NB4 (cell line): Measurements from ENCODE around the gene TBL1XR1.

Source experiments
- POLR2A ChIP-seq: IDR thresholded peaks from 2 replicates; pipeline ENCODE4 v1.6.1; 2011; ENCODE audit warnings: mild to moderate bottlenecking; ENCODE audit not compliant: insufficient read length; ENCODE audit errors: extremely low read depth
- TF ChIP-seq, protein P1 (sequence below): IDR thresholded peaks from one replicate; pipeline ENCODE4 v1.5.1; 2012; ENCODE audit warnings: low read depth, low read length

DNA sequence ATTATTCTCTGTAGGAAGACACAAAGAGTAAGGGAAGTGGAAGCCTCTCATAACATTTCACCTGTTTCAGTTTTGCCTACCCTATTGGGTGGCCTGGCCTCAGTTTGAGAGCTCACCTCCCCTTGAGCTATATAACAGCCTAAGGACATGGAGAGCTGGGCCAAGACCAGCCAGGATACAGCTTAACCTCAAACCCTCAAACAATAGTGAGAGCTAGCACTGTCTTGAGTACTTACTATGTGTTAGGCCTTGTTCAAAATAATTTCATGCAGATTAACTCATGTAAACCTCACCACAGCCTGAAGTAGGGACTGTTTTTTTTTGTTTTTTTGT, 15.0 kb upstream of the TBL1XR1 start:
- TF ChIP-seq, protein P1, sequence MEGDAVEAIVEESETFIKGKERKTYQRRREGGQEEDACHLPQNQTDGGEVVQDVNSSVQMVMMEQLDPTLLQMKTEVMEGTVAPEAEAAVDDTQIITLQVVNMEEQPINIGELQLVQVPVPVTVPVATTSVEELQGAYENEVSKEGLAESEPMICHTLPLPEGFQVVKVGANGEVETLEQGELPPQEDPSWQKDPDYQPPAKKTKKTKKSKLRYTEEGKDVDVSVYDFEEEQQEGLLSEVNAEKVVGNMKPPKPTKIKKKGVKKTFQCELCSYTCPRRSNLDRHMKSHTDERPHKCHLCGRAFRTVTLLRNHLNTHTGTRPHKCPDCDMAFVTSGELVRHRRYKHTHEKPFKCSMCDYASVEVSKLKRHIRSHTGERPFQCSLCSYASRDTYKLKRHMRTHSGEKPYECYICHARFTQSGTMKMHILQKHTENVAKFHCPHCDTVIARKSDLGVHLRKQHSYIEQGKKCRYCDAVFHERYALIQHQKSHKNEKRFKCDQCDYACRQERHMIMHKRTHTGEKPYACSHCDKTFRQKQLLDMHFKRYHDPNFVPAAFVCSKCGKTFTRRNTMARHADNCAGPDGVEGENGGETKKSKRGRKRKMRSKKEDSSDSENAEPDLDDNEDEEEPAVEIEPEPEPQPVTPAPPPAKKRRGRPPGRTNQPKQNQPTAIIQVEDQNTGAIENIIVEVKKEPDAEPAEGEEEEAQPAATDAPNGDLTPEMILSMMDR: no peak
- no peak for TF ChIP-seq POLR2A
